ENCODE data around the gene CNPY4. TPM values are rescaled to one million over a fixed set of nuclear protein-coding genes. Genes with fewer than 3 reads are reported as not detected.

The CNPY4 gene
- total RNA-seq, 2 donors from 2014 or later, result 0.99 to 2.3 TPM

- ATAC-seq, result no peak
- H3K4me3 ChIP-seq, result no peak overlapping the region
- intact Hi-C loops (cut with DNase I), result no loop called here
- peaks cover 0 to 5% of the 10 kb centered on the region in 2 donors for H3K36me3 ChIP-seq (replicated peaks in 1 of 2; ENCODE audit: insufficient read depth in 1 of 2, low read depth in 2 of 2)
- TF ChIP-seq POLR2A (IDR thresholded peaks at IDR 0.05), result no peak
- H3K4me1 ChIP-seq, result peaks cover 28% of the 10 kb centered on the region
- no peak for DNase-seq
- H3K27ac ChIP-seq, result no peak overlapping the region
- H3K9me3 ChIP-seq, result no peaks in the 10 kb centered on the region
- 76 to 82% methylated on average over 10 of the region's 10 CpGs for whole genome bisulfite sequencing, 2 donors
- H3K27me3 ChIP-seq, result no peaks in the 10 kb centered on the region
Observed at GRCh38 chr7:100087055-100087750, 32.2 kb upstream of the CNPY4 start.

GRCh38 chr7:100088095-100088620, 31.3 kb upstream of the CNPY4 start:
- intact Hi-C loops (cut with DNase I), result no loop called here

GRCh38 chr7:100088621-100089457, 30.6 kb upstream of the CNPY4 start, which contains the start of gene COPS6:
TSS of gene COPS6 (plus strand) at chr7:100088969. CDS start at chr7:100088991, 22 bp downstream.
- H3K4me1 ChIP-seq, result peaks cover 21% of the 10 kb centered on the region
- H3K9me3 ChIP-seq, result no peaks in the 10 kb centered on the region
- intact Hi-C loops (cut with DNase I), result no loop called here
- peak; percentile 91 for ATAC-seq
- H3K4me3 ChIP-seq, result peak within 1 kb of the TSS; percentile 76 to 93
- WGBS, 2 donors, result 1% methylated on average over 27 to 58 of the region's 68 CpGs
- peak in 1 of 7 experiments; percentile 16 for TF ChIP-seq CTCF (IDR thresholded peaks at IDR 0.05)
- peak; percentile 34 to 84 (median 79) for TF ChIP-seq POLR2A (IDR thresholded peaks at IDR 0.05)
- peaks cover 2 to 11% of the 10 kb centered on the region in 2 donors for H3K36me3 ChIP-seq (replicated peaks in 1 of 2; ENCODE audit: insufficient read depth in 1 of 2, low read depth in 2 of 2)
- peak within 1 kb of the TSS; percentile 69 to 90 (median 78) for H3K27ac ChIP-seq
- peak; percentile 81 to 87 (median 83) for DNase-seq
- H3K27me3 ChIP-seq, result no peaks in the 10 kb centered on the region

More at GRCh38 chr7:100088095-100088620, 31.3 kb upstream of the CNPY4 start:
- no peak for DNase-seq
- TF ChIP-seq CTCF (IDR thresholded peaks at IDR 0.05) (no peak), POLR2A (IDR thresholded peaks at IDR 0.05) (no peak)
- Histone ChIP-seq H3K36me3 (replicated peaks in 1 of 2; ENCODE audit: insufficient read depth in 1 of 2, low read depth in 2 of 2) (peaks cover 0 to 7% of the 10 kb centered on the region in 2 donors), H3K27ac (peak overlapping the region; percentile 69 to 90 (median 78)), H3K4me3 (peak overlapping the region in 1 of 2 donors; percentile 93), H3K27me3 (no peaks in the 10 kb centered on the region), H3K9me3 (no peaks in the 10 kb centered on the region), H3K4me1 (peaks cover 21% of the 10 kb centered on the region)
- whole genome bisulfite sequencing, 2 donors, result 72 to 79% methylated on average over 11 of the region's 11 CpGs
- ATAC-seq, result no peak

- Histone ChIP-seq H3K4me3 (peak overlapping the region; percentile 76 to 93), H3K9me3 (no peaks in the 10 kb centered on the region), H3K4me1 (peaks cover 21% of the 10 kb centered on the region), H3K36me3 (replicated peaks in 1 of 2; ENCODE audit: insufficient read depth in 1 of 2, low read depth in 2 of 2) (peaks cover 5 to 11% of the 10 kb centered on the region in 2 donors), H3K27me3 (no peaks in the 10 kb centered on the region), H3K27ac (peak overlapping the region in 3 of 4 donors; percentile 69 to 90 (median 81))
- DNase-seq, result no peak
- no peak for TF ChIP-seq CTCF (IDR thresholded peaks at IDR 0.05)
- TF ChIP-seq POLR2A (IDR thresholded peaks at IDR 0.05), result no peak
- no peak for ATAC-seq
- intact Hi-C loops (cut with DNase I), result no loop called here
- WGBS, 2 donors, result 25 to 33% methylated on average over 7 of the region's 7 CpGs
Observed at GRCh38 chr7:100089458-100090196, 29.8 kb upstream of the CNPY4 start.

Data from body of pancreas (tissue), 4 donors.